KMS-11 (cell line): ENCODE measurements around the gene PRKCH.

Experiments
- H2AFZ ChIP-seq: fragments of 200-600 bp; sonication (generic); 2 replicates; pipeline ENCODE4 v1.6.1; 2016; ENCODE audit warnings: antibody characterized with exemption, mixed run types, low read depth
- H3K27ac ChIP-seq: fragments of 200-600 bp; sonication (generic); 2 replicates; pipeline ENCODE4 v1.6.1; 2016; ENCODE audit warnings: mild to moderate bottlenecking, mixed run types
- H3K27me3 ChIP-seq: fragments of 200-600 bp; sonication (generic); 2 replicates; pipeline ENCODE4 v1.6.1; 2017; ENCODE audit warnings: mild to moderate bottlenecking, low read depth, mixed run types, moderate library complexity; ENCODE audit not compliant: insufficient read depth
- H3K36me3 ChIP-seq: fragments of 200-600 bp; sonication (generic); 2 replicates; pipeline ENCODE4 v1.6.1; 2017; ENCODE audit warnings: mild to moderate bottlenecking, mixed run types; ENCODE audit not compliant: insufficient read depth
- H3K4me1 ChIP-seq: fragments of 200-600 bp; sonication (generic); 2 replicates; pipeline ENCODE4 v1.6.1; 2016; ENCODE audit warnings: mild to moderate bottlenecking, low read depth, mixed run types; ENCODE audit not compliant: poor library complexity, severe bottlenecking
- H3K4me2 ChIP-seq: fragments of 200-600 bp; sonication (generic); 2 replicates; pipeline ENCODE4 v1.7.0; 2016; ENCODE audit warnings: mild to moderate bottlenecking, mixed run types
- H3K4me3 ChIP-seq: fragments of 200-600 bp; sonication (generic); IDR thresholded peaks from 2 replicates; pipeline ENCODE4 v1.6.1; 2017; ENCODE audit warnings: low read depth, low read length, mixed read lengths; ENCODE audit not compliant: insufficient read depth
- H3K79me2 ChIP-seq: fragments of 200-600 bp; sonication (generic); 2 replicates; pipeline ENCODE4 v1.6.1; 2016; ENCODE audit warnings: low read depth, mixed run types; ENCODE audit not compliant: insufficient read depth
- H3K9ac ChIP-seq: fragments of 200-600 bp; sonication (generic); 2 replicates; pipeline ENCODE4 v1.6.1; 2016; ENCODE audit warnings: mild to moderate bottlenecking, mixed run types
- H4K20me1 ChIP-seq: fragments of 200-600 bp; sonication (generic); 2 replicates; pipeline ENCODE4 v1.6.1; 2016; ENCODE audit warnings: mild to moderate bottlenecking, mixed run types; ENCODE audit not compliant: insufficient read depth
- CTCF ChIP-seq: fragments of 200-600 bp; sonication (generic); conservative IDR thresholded peaks from 2 replicates; pipeline ENCODE4 v1.6.1; 2017; ENCODE audit warnings: low read depth, mild to moderate bottlenecking, antibody characterized with exemption, low read length, moderate library complexity, mixed read lengths

The PRKCH gene

DNA sequence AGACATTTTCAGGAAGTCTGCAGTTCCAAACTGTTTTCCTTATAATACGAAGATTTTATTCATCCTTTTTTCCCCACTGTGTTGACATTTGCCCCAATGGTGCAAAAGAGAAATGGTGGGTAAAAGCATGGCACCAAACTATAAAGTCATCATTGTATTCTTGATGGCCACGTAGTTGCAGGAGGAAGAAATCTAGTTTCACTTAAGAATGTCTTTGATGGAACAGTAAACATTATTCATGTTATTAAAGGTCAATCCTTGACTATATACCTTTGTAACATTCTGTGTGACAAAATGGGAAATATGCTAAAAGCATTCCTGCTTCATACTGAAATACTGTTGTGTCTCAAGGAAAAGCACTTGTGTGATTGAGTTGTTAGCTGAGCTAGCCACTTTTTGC, 80.1 kb downstream of the PRKCH start:
- no peaks in the 10 kb centered on the region for H3K4me1 ChIP-seq
- H3K36me3 ChIP-seq, result no peaks in the 10 kb centered on the region
- H3K27ac ChIP-seq, result no peak overlapping the region
- H4K20me1 ChIP-seq, result no peaks in the 10 kb centered on the region
- H3K79me2 ChIP-seq, result no peaks in the 10 kb centered on the region
- TF ChIP-seq CTCF, result no peak
- H3K4me2 ChIP-seq, result no peak overlapping the region
- no peak overlapping the region for H2AFZ ChIP-seq
- H3K4me3 ChIP-seq, result no peak overlapping the region
- no peaks in the 10 kb centered on the region for H3K27me3 ChIP-seq
- H3K9ac ChIP-seq, result no peak overlapping the region

DNA sequence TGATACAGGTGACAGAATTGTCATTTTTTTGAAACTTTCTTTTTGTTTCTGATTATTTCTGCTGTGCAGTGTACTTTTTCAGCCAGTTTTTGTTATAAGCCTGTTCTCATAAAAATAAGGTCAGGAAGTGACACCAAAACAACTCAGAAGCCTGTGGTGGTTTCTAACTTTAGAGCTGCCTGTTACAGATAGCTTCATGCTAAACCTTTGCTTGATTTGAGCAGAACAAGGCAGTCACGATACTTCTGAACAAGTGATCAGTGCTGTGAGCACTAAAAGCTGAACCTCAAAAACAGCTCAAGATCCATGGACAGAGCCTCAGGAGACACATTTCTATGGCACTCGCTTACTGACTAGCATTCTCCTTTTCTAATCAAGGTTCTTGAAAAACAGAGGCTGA, 82.0 kb downstream of the PRKCH start:
- H3K79me2 ChIP-seq, result no peaks in the 10 kb centered on the region
- H3K27me3 ChIP-seq, result no peaks in the 10 kb centered on the region
- no peak overlapping the region for H3K9ac ChIP-seq
- TF ChIP-seq CTCF, result no peak
- no peaks in the 10 kb centered on the region for H3K36me3 ChIP-seq
- H4K20me1 ChIP-seq, result no peaks in the 10 kb centered on the region
- no peak overlapping the region for H2AFZ ChIP-seq
- no peak overlapping the region for H3K4me2 ChIP-seq
- no peaks in the 10 kb centered on the region for H3K4me1 ChIP-seq
- no peak overlapping the region for H3K27ac ChIP-seq
- H3K4me3 ChIP-seq, result no peak overlapping the region

DNA sequence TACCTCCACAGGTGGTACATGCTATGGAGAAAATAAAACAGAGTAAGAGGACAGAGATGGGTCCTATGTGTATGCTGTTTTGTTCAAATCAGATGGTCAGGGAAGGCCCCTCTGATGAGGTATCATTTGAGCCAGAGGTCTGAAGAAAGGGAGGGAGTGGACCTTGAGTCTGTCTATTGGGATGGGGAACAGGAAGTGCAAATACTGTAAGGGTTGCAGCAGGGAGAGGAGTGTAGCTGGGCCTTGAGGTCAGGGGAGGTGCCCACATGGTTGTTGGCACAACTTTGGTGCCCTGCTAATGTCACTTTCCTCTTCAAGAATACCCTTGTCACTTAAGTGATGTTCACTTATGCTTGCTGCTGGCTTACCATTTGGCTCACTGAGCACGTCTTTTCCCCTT, 83.3 kb downstream of the PRKCH start:
- Histone ChIP-seq H3K4me1 (no peaks in the 10 kb centered on the region), H4K20me1 (no peaks in the 10 kb centered on the region), H2AFZ (no peak overlapping the region), H3K79me2 (no peaks in the 10 kb centered on the region), H3K27ac (no peak overlapping the region), H3K9ac (no peak overlapping the region), H3K4me2 (no peak overlapping the region), H3K4me3 (no peak overlapping the region), H3K36me3 (no peaks in the 10 kb centered on the region), H3K27me3 (no peaks in the 10 kb centered on the region)
- TF ChIP-seq CTCF, result no peak

GRCh38 chr14:61406198-61406597, 84.8 kb downstream of the PRKCH start:
- Histone ChIP-seq H3K4me1 (no peaks in the 10 kb centered on the region), H3K79me2 (no peaks in the 10 kb centered on the region)

More at GRCh38 chr14:61406198-61406597, 84.8 kb downstream of the PRKCH start:
- TF ChIP-seq CTCF, result no peak
- Histone ChIP-seq H3K27me3 (no peaks in the 10 kb centered on the region), H3K9ac (no peak overlapping the region), H4K20me1 (no peaks in the 10 kb centered on the region), H3K4me2 (no peak overlapping the region), H3K27ac (no peak overlapping the region), H2AFZ (no peak overlapping the region), H3K4me3 (no peak overlapping the region), H3K36me3 (no peaks in the 10 kb centered on the region)
